GM21723 (cell line): Measurements from ENCODE around the gene RNF157.

Source experiments
- ATAC-seq: cut with Tn5 transposase; IDR thresholded peaks from one replicate; pipeline ENCODE4 v1.9.1; 2021; ENCODE audit warnings: mild to moderate bottlenecking, moderate library complexity; ENCODE audit not compliant: unreplicated experiment

RNF157 gene

DNA sequence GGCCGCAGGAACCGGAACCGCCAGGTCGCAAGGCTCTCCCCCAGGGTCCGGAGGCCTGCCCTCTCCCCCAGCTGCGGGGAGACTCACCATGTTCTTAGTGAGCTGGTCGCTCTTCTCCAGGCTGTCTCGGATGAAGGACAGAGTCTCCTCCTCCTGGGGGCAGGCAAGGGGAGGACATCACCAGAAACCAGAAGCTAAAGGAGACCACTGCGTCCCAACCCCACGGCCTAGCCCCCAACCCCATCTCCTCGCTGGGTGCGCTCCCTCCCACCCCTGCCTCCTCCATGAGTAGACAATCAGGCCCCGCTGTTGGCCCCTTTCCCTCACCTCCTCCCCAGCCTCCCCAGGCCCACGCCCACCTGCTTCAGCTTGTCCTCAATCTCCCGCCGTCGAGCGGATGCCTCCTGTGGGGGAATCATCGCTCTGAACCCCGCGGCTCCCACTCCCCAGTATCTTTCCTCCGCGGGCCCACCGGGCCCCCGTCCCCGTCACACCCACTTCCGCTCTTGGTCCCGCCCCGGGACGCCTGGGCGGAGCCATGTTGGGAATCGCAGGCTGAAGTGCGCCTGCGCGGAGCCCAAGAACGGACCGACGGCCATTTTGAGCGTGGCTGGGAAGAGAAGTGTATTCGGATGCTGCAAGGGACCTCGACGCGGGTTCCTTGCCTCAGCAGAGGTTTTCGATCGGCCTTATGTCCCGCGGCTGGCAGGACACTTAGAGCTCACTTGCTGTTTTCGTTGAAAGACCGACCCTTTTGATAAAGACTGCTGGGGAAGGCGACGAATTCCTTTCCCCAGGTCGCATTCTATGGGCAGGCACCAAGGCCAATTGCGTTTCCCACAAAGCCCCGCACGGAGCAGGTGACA, 136.8 kb downstream of the RNF157 start, which contains the start of gene EXOC7:
Gene EXOC7, minus strand, starts transcription at position 514 of the 866 bp plus-strand sequence. Its CDS starts 95 bp downstream, at position 419.
- peak; percentile 77 for ATAC-seq

DNA sequence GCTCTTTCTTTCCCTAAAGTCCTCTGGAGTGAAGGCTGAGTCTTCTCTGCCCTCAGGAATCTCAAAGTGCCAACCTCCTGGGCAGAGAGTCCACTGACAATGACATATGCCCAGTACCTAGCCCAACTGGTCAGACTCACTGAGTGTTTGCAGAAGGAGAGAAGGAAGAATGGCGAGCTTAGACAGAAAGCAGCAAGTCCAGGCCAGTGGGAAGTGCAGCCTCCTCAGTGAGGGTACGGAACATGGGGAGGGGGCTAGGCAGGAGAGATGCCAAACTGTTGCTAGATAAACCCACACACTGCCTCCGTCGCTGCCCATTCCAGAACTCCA, 137.4 kb downstream of the RNF157 start:
- no peak for ATAC-seq

DNA sequence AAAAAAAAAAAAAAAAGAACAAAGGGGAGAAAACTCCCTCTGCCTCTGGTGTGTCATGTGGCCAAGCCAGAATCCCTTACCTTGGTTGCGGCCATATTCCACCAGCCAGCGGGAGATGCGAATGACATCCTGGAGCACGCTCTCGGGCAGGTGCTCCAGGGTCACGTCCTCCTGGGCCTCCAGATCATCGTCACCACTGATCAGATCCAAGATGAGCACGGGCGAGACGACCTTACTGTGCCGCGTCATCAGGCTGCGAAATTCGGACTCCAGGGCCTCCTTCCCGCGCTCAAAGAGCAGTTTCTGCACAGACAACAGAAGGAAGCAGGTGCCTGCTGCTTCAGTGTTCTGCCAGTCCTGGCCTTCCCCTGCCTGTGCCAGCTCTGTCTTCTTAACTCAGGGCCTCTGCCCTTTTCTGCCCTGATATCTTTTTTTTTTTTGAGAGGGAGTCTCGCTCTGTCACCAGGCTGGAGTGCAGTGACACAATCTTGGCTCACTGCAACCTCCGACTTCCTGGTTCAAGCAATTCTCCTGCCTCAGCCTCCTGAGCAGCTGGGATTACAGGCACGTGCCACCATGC, 142.5 kb downstream of the RNF157 start:
- ATAC-seq = no peak

GRCh38 chr17:76095943-76096342, 144.3 kb downstream of the RNF157 start:
- no peak for ATAC-seq

GRCh38 chr17:76094046-76094445, 146.2 kb downstream of the RNF157 start:
- ATAC-seq = no peak

GRCh38 chr17:76092526-76093413, 147.5 kb downstream of the RNF157 start:
- ATAC-seq = no peak
